GM23338 (cell line): ENCODE data around the gene NEURL1.

Experiments
- CREB1 ChIP-seq: fragments of 250-450 bp; sonication (Bioruptor Pico); IDR thresholded peaks from 2 replicates; pipeline ENCODE4 v1.5.0; 2020; ENCODE audit warnings: low read depth, mild to moderate bottlenecking, moderate library complexity
- CTCF ChIP-seq, 2 experiments: fragments of 200-600 bp in 1 of 2; sonication (generic) in 1 of 2; conservative IDR thresholded peaks; 2 replicates each; pipeline versions ENCODE4 v1.5.1 to v1.6.1; 2016 to 2017; ENCODE audit warnings: antibody characterized with exemption in 2 of 2, low read depth in 2 of 2, mild to moderate bottlenecking in 2 of 2, moderate library complexity in 1 of 2
- EZH2 ChIP-seq: fragments of 200-600 bp; sonication (generic); IDR thresholded peaks from one replicate; pipeline ENCODE4 v1.8.0; 2017; ENCODE audit warnings: antibody characterized with exemption, mild to moderate bottlenecking, low read depth; ENCODE audit not compliant: unreplicated experiment
- POLR2AphosphoS5 ChIP-seq: IDR thresholded peaks from 2 replicates; pipeline ENCODE4 v1.6.1; 2016; ENCODE audit warnings: antibody characterized with exemption, low read depth
- ZNF331 ChIP-seq: fragments of 250-450 bp; sonication (Bioruptor Pico); IDR thresholded peaks from 2 replicates; pipeline ENCODE4 v1.5.0; 2020; ENCODE audit warnings: low read depth, mild to moderate bottlenecking, moderate library complexity

DNA sequence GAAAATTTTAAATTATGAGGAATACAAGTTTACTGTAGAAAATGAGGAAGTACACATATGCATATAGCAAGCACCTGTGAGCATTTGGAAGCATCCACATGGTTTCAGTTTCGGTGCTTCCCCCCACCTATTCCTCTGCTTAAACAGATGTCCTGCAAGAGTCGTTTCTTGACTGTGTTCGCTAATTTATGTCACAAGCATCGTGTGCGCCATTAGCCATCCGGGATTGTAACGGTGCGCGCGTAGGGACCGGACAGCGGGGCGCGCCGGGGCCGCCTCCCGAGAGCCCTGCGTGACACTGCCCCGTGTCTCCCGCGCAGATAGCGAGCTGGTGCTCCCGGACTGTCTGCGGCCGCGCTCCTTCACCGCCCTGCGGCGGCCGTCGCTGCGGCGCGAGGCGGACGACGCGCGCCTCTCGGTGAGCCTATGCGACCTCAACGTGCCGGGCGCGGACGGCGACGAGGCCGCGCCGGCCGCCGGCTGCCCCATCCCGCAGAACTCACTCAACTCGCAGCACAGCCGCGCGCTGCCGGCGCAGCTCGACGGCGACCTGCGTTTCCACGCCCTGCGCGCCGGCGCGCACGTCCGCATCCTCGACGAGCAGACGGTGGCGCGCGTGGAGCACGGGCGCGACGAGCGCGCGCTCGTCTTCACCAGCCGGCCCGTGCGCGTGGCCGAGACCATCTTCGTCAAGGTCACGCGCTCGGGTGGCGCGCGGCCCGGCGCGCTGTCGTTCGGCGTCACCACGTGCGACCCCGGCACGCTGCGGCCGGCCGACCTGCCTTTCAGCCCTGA lies 90.9 kb downstream of the NEURL1 start:
- TF ChIP-seq CTCF (conservative IDR thresholded peaks at IDR 0.05; ENCODE audit: low read depth in 2 of 2) (no peak), ZNF331 (CRISPR knock-in tag) (no peak), EZH2 (no peak), CREB1 (CRISPR knock-in tag) (peak; percentile 6; the same call in 1 of the 2 replicates), POLR2AphosphoS5 (no peak)
